ENCODE data around the gene PRDM10.
"Not testable (repeated sequence)": the region's sequence is repeated elsewhere in the genome, so short reads cannot be mapped to it uniquely, and the experiment has no call there.

PRDM10 gene

DNA sequence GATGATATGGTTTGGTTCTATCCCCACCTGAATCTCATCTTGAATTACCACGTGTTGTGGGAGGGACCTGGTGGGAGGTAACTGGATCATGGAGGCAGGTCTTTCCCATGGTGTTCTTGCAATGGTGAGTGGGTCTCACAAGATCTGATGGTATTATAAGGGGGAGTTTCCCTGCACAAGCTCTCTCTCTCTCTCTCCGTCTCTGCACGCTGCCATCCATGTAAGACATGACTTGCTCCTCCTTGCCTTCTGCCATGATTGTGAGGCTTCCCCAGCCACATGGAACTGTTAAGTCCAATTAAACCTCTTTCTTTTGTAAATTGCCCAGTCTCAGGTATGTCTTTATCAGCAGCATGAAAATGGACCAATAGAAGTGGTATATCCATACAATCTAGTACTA, 13.2 kb upstream of the PRDM10 start:
- DNase-seq (ENCODE audit: low read depth in 2 of 2): not testable (repeated sequence)

DNA sequence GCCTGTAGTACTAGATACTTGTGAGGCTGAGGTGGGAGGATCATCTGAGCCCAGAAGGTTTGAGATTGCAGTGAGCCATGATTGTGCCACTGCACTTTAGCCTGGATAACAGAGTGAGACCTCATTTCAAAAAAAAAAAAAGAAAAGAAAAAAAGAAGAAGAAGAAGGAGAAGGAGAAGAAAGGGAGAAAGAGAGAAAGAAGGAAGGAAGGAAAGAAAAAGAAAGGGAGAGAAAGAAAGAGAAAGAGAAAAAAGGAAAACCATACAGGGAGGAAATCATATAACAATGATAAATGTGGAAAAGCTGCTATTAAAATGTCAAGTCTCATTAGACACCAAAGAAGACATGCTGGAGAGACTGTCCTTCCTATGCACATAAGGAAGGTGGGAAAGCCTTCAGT, 5.7 kb upstream of the PRDM10 start:
- DNase-seq (ENCODE audit: low read depth in 2 of 2): no peak

DNA sequence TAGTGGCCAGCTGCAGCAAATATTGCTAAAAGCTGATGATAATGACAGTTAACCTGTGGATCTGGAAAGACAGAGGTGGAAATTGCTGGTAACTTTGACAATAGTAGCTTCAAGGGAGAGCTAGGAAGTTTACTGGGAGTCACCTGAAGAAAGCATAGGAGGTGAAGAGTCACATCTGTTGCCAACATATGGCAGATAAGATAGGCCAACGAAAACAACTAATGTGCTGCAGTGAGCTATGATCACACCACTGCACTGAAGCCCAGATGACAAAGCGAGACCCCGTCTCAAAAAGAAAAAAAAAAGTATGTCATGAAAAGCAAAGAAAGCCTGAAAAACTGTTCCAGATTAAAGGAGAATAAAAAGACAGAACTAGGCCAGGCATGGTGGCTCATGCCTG, 4.3 kb upstream of the PRDM10 start:
- DNase-seq (ENCODE audit: low read depth in 2 of 2): no peak

DNA sequence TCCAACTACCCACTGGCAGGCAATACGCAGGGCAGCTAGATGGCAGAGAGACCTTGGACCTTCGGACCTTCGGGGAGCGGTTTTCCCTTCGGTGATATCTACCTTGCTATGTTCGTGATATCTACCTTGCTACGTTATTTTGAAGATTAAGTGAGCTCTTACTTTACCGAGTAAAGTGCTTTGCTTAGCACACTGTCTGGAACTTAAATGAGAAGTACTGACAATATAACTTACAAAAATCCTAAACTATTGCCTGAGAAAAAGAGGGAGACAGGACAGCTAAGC, 1.0 kb upstream of the PRDM10 start:
- DNase-seq (ENCODE audit: low read depth in 2 of 2): no peak

DNA sequence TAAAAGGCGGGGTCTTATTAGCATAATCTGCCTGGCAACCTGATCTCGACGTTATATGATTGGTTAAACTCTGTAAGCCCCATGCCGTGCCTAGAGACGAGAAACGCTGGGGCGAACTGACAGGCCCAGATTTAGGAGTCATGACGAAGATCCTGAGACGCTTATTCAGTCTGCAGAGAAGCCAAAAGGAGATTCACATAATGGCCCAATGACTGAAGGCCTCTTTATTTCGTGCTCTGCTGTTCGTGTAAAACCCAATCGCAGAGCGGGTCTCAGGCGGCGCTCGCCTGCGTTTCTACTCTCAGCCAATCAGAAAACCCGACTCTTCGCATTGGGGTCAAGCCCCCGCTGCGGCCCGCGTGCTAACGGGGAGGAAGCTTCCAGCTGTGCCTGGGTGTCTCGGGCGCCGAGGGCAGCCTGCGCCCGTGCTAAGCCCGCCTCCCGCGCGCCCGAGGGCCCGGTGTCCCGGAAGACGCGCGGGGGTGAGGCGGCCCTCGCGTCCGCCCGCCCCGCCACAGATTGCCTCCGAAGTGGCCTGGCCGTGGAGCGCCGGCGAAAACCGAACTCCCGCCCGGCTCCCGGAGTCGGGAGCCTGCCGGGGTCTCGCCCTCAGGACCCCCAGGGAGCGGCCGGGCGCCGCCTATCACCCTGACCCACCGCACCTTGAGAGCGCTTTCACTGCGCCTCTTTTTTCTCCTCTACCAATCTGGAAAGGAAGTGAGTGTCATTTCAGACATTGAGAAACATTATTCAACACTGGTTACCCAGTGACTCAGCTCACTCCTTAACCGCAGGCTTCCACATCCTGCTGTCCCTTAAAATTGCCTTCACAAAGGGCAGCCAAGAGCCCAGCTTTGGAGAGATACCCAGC, 446 bp upstream of the PRDM10 start:
- DNase-seq (ENCODE audit: low read depth in 2 of 2): peak; percentile 73 to 78

DNA sequence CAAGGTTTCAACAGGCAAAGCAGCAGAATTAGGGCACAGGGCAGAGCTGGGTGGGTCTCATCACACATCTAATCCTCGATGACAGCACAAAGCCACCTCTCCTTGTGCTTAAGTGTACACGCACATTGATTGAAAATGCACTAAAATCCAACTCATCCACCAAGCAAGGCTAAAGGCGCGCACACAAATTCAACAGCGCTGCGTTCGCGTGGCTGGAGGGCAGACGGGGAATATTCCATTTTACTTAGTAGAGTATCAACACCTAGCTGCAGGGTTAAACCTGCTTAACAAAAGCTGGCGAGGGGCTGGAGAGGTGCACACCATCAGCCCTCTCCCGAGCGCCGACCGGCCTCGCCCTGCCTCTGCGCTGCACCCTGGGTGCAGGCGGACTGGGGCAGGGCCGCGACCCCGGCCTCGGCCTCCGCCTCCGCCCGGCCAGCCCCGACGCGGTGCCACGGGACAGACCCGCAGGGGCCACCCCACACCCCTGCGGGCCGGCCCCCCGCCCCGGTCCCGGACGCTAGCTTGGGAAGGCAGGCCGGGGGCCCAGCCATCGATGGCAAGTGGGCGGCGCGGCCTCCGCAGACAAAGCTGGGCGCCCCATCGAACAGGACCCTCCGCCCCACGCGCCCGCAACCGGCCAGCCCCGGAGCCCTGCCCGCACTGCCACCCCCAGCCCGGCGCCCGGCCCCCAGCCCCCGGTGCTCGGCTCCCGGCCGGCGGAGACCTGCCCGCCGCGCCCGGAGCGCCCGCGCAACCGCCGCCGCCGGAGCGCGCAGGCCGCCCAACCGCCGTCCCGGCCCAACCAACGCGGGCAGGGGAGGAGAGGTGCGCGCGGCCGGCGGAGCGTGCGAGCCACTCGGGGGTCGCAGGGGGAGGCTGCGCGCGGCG, 929 bp downstream of the PRDM10 start:
- DNase-seq (ENCODE audit: low read depth in 2 of 2): no peak

DNA sequence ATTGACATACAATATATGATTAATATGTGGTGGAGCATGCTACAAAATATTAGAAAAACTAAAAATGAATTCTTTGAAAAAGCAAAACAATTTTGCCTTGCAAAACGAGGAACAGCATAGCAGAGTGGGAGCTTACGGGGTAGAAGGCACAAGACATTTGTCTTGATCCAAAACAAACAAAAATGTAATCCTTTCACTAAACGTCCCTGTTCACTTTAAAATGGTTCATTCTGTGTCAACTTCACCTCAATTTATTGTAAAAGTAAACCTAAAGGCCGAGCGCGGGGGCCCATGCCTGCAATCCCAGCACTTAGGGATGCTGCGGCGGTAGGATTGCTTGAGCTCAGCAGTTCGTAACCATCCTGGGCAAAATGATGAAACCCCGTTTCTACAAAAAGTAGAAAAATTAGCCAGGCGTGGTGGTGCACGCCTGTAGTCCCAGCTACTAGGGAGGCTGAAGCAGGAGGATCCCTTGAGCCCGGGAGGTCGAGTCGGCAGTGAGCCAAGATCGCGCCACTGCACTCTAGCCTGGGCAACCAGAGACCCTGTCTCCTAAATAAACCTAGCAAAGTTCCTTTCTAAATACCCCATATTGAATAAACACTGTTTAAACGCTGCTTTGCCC, 2.0 kb downstream of the PRDM10 start:
- DNase-seq (ENCODE audit: low read depth in 2 of 2): no peak

DNA sequence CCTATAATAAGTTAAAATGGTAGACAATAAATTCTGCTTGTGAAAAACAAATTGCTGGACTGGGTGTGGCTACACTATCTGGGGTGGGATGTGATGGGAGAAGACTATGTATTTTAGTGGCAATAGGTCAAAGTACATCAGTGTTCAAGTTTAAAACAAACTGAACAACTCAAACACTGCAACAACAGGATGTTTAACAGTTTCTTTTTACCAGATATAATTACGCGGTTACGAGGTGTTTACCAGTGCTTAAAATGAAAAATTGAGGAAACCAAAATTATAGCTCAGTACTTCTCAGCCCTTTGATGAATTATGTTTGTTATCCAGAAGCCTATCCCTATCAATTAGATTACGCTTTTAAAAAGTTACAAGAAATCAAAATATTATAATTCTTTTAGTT, 3.2 kb downstream of the PRDM10 start:
- DNase-seq (ENCODE audit: low read depth in 2 of 2): no peak

DNA sequence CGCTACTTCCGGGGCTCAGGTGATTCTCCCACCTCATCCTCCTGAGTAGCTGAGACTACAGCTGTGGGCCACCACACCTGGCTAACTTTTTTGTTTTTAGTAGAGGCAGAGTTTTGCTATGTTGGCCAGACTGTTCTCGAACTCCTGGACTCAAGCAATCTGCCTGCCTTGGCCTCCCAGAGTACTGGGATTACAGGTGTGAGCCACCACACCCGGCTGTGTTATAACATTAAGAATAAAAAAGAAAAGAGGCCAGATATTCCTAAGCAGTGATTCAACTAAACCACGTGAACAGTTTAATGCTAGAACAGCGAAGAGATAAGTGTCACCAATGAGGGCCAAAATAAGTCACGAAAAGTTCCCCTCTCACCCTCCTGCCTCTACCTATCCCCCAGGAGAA, 3.7 kb downstream of the PRDM10 start:
- DNase-seq (ENCODE audit: low read depth in 2 of 2): no peak

DNA sequence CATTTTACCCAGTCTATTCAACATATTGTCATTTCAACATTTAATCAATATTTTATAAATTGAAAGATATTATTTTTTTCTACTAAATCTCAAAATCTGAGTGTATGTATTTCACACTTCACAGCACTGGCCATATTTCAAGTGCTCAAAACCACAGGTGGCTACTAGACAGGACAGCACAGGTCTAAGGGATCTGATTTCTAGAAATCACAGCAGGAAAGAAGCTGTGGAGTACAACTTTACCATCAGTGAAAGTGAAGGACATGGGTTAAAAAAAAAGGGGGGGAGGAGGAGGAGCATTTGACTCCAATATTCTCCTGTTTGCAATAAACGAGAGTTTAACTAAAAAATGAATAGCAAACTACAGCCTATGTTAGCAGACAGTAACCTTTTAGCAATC, 4.5 kb downstream of the PRDM10 start:
- DNase-seq (ENCODE audit: low read depth in 2 of 2): no peak

DNA sequence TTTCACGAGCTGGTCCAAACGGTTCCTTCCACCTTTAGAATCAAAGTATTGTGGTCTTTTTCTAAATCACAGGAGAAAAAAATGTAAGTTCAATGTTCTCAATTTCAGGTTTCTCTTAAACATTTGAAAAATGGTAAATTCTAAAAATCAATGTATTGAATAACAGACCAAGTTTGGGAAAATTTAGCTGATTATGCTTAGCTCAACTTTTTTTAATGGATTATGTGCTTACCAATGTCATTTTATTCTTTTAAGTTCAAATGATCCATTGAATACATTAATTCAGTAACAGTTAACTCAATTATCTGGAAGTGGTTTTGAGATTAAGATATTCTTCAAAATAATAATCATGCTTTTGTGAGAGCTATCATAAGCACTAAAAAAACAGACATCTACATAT, 5.1 kb downstream of the PRDM10 start:
- no peak for DNase-seq (ENCODE audit: low read depth in 2 of 2)

DNA sequence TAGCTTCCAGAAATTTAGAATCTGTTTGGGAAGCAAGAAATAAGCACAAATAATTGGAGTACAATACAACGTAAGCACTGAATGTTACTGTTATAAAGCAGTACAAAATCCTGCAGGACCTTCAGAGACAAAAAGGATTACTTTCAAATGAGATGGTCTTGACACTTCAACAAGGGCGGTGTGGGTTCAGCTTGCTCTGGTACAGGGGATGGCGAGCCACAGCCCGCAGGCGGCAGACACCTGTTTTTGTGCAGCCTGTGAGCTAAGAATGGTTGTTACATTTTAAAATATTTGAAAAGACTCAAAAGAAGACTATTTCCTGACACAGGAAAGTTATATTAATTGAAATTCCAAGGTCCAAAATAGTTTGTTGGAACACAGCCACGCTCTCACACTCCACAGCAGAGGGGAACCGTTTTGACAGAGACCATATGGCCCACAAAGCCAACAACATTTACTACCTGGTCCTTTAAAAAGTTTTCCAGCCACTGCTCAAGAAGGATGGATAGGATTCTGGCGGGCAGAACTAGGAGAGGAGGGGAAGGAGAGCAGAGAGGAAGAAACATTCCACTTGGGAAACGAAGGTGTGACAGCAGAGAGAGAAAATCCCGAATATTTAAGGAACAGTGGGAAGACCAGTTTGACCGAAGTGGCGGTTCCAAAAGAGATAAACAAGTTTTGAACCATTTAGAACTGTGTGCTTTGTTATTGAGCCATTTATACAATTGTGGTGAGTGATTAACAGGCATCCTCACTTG, 6.3 kb downstream of the PRDM10 start:
- DNase-seq (ENCODE audit: low read depth in 2 of 2): no peak

DNA sequence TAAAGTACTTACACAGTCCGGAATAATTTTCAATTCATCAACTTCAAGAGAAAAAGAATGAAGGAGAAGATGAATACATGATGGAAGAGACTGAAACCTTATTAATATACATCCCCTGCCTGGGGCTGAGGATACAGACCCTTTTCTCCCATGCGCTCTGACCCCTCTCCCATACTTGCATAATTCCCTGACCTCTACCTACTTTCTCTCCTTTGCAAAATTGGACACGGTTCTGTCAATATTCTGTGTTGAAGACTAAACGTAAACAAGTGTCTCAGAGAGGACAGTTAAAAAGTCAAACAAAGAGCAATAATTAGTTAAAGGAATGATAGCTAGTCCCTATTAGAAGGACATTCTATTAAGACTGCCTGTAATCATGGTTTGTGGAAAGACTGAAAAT, 7.5 kb downstream of the PRDM10 start:
- DNase-seq (ENCODE audit: low read depth in 2 of 2): no peak

DNA sequence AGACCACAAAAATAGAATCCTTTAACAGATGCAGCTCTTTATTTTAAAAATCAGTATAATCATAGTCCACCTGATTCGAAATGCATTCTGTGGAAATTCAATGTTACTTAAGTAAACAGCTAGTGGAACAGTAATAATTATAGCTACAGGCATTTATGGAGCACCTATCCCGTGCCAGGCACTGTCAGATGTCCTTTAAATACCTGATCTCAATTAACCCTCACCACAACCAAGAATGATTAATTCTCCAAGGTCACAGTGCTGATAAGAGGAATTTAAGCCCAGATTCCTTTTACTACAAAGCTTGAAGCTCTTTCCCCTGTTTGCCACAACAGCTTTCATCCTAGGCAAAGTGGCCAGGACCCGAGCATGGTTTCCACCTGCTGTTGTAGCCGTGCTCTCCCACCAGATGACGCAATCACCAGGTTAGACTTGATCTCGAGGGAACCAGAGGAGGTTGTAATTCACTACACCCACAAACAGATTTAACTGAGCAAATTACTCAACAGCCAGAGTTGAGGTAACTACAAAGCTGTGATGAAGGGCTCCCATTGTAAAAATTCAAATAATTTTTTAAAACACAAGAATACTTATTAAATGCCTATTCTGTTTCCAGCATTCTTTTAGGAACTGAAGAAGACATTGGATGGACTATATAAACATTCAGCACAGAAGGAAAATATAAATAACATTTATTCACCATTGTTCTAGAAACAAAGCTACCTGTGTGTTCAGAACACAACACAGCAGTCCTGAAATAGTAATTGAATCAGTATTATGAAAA, 10.3 kb downstream of the PRDM10 start:
- no peak for DNase-seq (ENCODE audit: low read depth in 2 of 2)

DNA sequence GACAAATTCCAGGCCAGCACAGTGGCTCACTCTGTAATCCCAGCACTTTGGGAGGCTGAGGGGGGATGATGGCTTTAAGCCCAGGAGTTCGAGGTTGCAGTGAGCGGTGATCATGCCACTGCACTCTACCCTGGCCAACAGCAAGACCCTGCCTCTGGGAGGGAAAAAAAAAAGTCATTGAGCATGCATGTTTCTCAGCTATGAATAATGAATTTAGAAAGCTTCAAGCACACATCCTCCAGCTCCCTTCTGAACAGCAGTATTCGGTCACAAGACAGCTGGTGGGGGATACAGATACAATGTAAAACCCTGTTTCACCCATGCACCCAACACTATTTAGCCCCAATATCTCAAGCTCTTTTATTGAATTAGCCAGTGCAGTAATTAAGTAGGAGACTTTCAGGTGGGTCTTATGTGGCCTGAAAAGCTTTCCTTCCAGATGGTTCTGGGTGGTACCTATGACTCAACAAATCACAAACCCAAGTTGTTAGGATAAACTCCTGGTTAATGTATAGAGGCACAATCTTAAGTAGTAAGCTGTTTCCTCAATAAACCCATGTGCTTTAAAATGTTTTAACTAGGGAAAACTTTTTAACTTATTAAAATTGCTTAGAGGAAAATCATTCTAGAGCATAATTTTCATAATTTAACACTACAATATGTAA, 13.4 kb downstream of the PRDM10 start:
- DNase-seq (ENCODE audit: low read depth in 2 of 2): no peak

DNA sequence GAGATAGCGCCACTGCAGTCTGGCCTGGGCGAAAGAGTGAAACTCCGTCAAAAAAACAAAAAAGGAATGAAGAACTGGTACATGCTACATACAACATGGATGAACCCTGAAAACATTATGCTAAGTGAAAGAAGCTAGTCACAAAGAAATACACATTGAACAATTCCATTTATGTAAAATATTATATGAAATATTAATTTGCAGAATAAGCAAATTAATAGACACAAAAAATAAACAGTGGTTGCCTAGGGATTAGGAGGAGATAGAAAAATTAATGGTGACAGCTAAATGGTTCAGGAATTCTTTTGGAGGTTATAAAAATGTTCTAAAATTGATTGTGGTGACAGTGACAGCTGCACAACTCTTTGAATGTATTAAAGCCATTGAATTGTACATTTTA, 14.7 kb downstream of the PRDM10 start:
- DNase-seq (ENCODE audit: low read depth in 2 of 2): no peak

DNA sequence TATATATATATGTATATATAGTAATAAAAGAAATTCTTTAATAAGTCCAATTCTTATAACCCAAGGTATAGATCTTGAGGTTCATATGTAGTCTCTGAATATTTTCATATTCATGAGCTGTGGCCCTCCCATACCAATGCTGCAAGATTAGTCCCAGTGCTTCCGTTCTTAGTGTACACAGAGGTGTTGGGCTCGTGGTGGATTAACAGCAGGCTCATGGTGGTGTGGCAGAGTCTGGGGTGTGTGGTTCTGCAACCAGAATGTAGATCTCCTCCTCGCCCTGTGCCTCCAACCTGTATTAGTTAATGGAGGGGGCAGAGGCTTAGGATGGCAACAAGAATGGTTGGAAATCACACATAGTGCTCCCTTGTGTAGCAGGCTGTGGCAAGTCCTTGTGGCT, 16.8 kb downstream of the PRDM10 start:
- no peak for DNase-seq (ENCODE audit: low read depth in 2 of 2)

DNA sequence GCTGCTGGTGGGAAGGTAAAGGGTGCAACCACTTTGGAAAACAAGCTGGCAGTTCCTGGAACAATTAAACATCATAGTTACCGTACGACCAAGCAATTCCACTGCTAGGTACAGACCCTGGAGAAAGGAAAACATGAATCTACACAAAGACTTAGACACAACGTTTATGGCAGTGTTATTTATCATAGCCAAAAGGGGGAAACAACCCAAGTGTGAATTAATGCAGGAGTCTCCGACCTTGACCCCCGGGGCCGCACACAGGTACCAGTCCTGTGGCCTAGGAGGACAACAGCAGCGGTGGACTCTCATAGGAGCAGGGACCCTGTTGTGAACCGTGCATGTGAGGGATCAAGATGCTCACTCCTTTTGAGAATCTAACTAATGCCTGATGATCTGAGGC, 22.5 kb downstream of the PRDM10 start:
- no peak for DNase-seq (ENCODE audit: low read depth in 2 of 2)

DNA sequence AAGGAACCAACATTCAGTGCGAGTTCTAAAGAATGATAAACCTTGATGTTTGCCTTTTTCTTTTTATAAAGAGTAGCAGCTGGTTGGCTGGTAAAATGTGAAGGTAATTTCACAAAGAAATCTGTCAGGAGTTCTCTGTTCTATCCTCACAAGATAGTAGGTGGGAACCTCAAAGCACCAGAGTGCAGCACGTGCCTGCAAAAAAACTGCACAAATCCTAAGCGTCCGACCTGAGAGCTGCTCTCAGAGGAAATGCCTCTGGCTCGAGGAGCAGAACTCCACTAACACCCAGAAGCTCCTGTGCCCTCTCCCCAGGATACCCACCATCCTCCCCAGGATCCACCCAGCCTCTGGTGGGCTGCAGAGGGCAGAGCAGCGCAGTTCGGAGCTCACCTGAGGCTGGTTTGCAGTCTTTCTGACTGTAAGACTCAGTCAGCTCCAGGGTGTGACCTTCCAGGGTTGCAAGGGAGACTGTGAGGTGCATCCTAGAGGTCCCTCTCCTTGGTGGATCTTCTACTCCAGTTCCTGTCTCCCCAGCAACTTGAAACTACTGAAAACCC, 23.5 kb downstream of the PRDM10 start:
- no peak for DNase-seq (ENCODE audit: low read depth in 2 of 2)

DNA sequence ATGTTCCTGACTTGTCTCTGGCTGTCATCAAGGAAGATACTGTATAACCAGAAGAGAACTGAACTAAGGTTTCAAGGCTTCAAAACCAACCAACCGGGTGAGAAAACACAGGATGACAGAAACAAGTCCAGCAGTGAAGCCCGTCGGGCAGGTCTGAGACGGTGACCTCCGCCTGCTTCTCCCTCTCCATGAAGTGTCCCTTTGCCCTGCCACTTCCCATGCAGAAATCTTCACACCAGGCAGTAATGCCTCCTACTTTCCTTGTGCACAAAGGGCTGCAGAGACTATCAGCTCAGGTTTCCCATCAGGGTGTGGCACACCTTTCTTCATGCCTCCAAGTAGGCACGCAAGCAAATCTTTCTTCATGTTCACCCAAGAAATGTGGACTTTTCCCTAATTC, 24.2 kb downstream of the PRDM10 start:
- DNase-seq (ENCODE audit: low read depth in 2 of 2): no peak

Data from stimulated activated CD8-positive, alpha-beta memory T cell treated with anti-CD3 and anti-CD28 coated beads, Interleukin-2, amount 100 ng/mL, for 1 hour (primary cell).